B cell (primary cell): ENCODE results near the gene KIR2DL1. TPM values are rescaled to one million over a fixed set of nuclear protein-coding genes. Genes with fewer than 3 reads are reported as not detected.
"Not testable (repeated sequence)": the region's sequence is repeated elsewhere in the genome, so short reads cannot be mapped to it uniquely, and the experiment has no call there.

Experiments
- ATAC-seq: fragments of 200-7000 bp; cut with Tn5 transposase; one replicate; pipeline ENCODE4 v1.10.0; 2021; ENCODE audit warnings: low read depth, mild to moderate bottlenecking, moderate number of reproducible peaks, moderate library complexity
- CTCF ChIA-PET: fragments of 350-600 bp; sonication (Branson Sonifier 250); formaldehyde crosslinking; loops from one replicate; lab custom pipeline; 2021; ENCODE audit warnings: antibody characterized with exemption, inconsistent platforms; lab: Charles Lee
- POLR2A ChIA-PET: fragments of 350-600 bp; sonication (Branson Sonifier 250); formaldehyde crosslinking; loops from one replicate; lab custom pipeline; 2021; ENCODE audit warnings: antibody characterized with exemption; lab: Charles Lee
- DNase-seq: peaks from one replicate; pipeline ENCODE4 v3.0.0; 2013
- H2AFZ ChIP-seq: 2 replicates; pipeline ENCODE4 v1.6.1; 2012; ENCODE audit warnings: mild to moderate bottlenecking, low read depth, low read length; ENCODE audit not compliant: insufficient read depth, poor library complexity, severe bottlenecking
- H3K27ac ChIP-seq, 2 donors: 1 replicate in 1 of 2; 2 replicates in 1 of 2; pipeline ENCODE4 v1.5.1; 2012 to 2013; ENCODE audit warnings: low read length in 2 of 2, mild to moderate bottlenecking in 2 of 2, moderate library complexity in 1 of 2
- H3K27me3 ChIP-seq, 4 experiments: fragments of 200-600 bp in 1 of 4; sonication (generic) in 1 of 4; replicated peaks in 1 of 4; 1 replicate in 2 of 4; 2 replicates in 2 of 4; pipeline versions ENCODE4 v1.6.1 to v1.7.0; 2013 to 2016; ENCODE audit warnings: low read length in 3 of 4, mild to moderate bottlenecking in 2 of 4, mixed read lengths in 1 of 4, moderate library complexity in 1 of 4; ENCODE audit not compliant: insufficient read depth in 4 of 4, control insufficient read depth in 3 of 4; ENCODE audit errors: control extremely low read depth in 1 of 4
- H3K36me3 ChIP-seq, 2 experiments: replicated peaks in 1 of 2; 1 replicate in 1 of 2; 2 replicates in 1 of 2; pipeline versions ENCODE4 v1.6.1 to v1.7.1; 2013; ENCODE audit warnings: low read length in 1 of 2; ENCODE audit not compliant: insufficient read depth in 2 of 2, control insufficient read depth in 1 of 2; ENCODE audit errors: control extremely low read depth in 1 of 2, extremely low read depth in 1 of 2
- H3K4me1 ChIP-seq, 2 donors: fragments of 200-600 bp in 1 of 2; sonication (generic) in 1 of 2; 1 replicate in 1 of 2; 2 replicates in 1 of 2; pipeline versions ENCODE4 v1.5.1 to v1.6.1; 2013 to 2017; ENCODE audit warnings: low read length in 2 of 2; ENCODE audit not compliant: control insufficient read depth in 2 of 2, insufficient read depth in 2 of 2
- H3K4me2 ChIP-seq: replicated peaks from 2 replicates; pipeline ENCODE3; 2012; ENCODE audit warnings: mild to moderate bottlenecking, low read depth, low read length; ENCODE audit not compliant: poor library complexity, severe bottlenecking
- H3K4me3 ChIP-seq, 5 experiments: fragments of 200-600 bp in 1 of 5; sonication (generic) in 1 of 5; 1 replicate in 3 of 5; 2 replicates in 2 of 5; pipeline versions ENCODE4 v1.5.1 to v1.7.0; 2011 to 2016; ENCODE audit warnings: low read length in 4 of 5, mild to moderate bottlenecking in 4 of 5, low read depth in 2 of 5, control low read depth in 1 of 5, moderate library complexity in 1 of 5; ENCODE audit not compliant: insufficient read depth in 1 of 5; ENCODE audit errors: control extremely low read depth in 1 of 5, extremely low read depth in 1 of 5
- H3K79me2 ChIP-seq: fragments of 200-600 bp; sonication (generic); one replicate; pipeline ENCODE4 v1.6.0; 2016; ENCODE audit warnings: low read length; ENCODE audit not compliant: control insufficient read depth, insufficient read depth
- H3K9ac ChIP-seq: fragments of 200-600 bp; sonication (generic); 2 replicates; pipeline ENCODE4 v1.6.1; 2017; ENCODE audit warnings: mild to moderate bottlenecking, low read length, moderate library complexity
- H3K9me3 ChIP-seq, 3 donors: one replicate each; pipeline versions ENCODE4 v1.6.1 to v1.7.1; 2013; ENCODE audit warnings: low read length in 2 of 3; ENCODE audit not compliant: control insufficient read depth in 2 of 3, insufficient read depth in 1 of 3; ENCODE audit errors: control extremely low read depth in 1 of 3
- H4K20me1 ChIP-seq: 2 replicates; pipeline ENCODE4 v1.6.0; 2012; ENCODE audit warnings: mild to moderate bottlenecking, low read length; ENCODE audit not compliant: insufficient read depth, control insufficient read depth, poor library complexity, severe bottlenecking
- H3K27ac Mint-ChIP-seq: one replicate; pipeline ENCODE4 v1.8.0; 2021; ENCODE audit warnings: mixed read lengths
- H3K27me3 Mint-ChIP-seq: one replicate; pipeline ENCODE4 v1.8.0; 2021; ENCODE audit warnings: mixed read lengths
- H3K4me1 Mint-ChIP-seq: one replicate; pipeline ENCODE4 v1.8.0; 2021; ENCODE audit warnings: mixed read lengths
- H3K4me3 Mint-ChIP-seq: one replicate; pipeline ENCODE4 v1.8.0; 2021; ENCODE audit warnings: mixed read lengths
- H3K9me3 Mint-ChIP-seq: one replicate; pipeline ENCODE4 v1.8.0; 2022; ENCODE audit warnings: mixed read lengths; ENCODE audit not compliant: insufficient read depth
- EZH2 ChIP-seq: IDR thresholded peaks from 2 replicates; pipeline ENCODE4 v1.6.1; 2012; ENCODE audit warnings: borderline replicate concordance, low read depth, mild to moderate bottlenecking, moderate library complexity, low read length; ENCODE audit not compliant: insufficient read depth, poor library complexity, severe bottlenecking
- WGBS: methylation state at CpG from one replicate; pipeline ENCODE4 v1.1.5; 2013; ENCODE audit warnings: missing lambda C conversion rate; ENCODE audit not compliant: insufficient coverage; 5-methylcytosine and 5-hydroxymethylcytosine counted together
- intact Hi-C: fragments of 100-400 bp; cut with micrococcal nuclease; formaldehyde crosslinking; loops from one replicate; pipeline ENCODE4 v1.10.0; 2022
- polyA plus RNA-seq: library from polyadenylated mRNA; depleted of rRNA; stranded (reverse); fragments of >200 nt; gene quantifications from 2 replicates; pipeline ENCODE4 v1.2.3, GENCODE V29; 2012
- total RNA-seq, 2 donors: library from RNA; stranded (reverse); fragments of 120-200 nt in 1 of 2; gene quantifications; 1 replicate in 1 of 2; 2 replicates in 1 of 2; pipeline versions ENCODE4 v1.2.3 to v1.2.4, GENCODE V29; 2013 to 2022
- TF ChIP-seq, protein P1 (sequence below): fragments of 200-600 bp; IDR thresholded peaks from one replicate; pipeline ENCODE4 v1.8.0; 2022; ENCODE audit warnings: antibody characterized with exemption, mild to moderate bottlenecking

Gene KIR2DL1
- total and polyA plus RNA-seq, 2 donors (not counting 1 experiment from before 2014, with no cell fraction given), result 0.04 TPM; not detected in 1

DNA sequence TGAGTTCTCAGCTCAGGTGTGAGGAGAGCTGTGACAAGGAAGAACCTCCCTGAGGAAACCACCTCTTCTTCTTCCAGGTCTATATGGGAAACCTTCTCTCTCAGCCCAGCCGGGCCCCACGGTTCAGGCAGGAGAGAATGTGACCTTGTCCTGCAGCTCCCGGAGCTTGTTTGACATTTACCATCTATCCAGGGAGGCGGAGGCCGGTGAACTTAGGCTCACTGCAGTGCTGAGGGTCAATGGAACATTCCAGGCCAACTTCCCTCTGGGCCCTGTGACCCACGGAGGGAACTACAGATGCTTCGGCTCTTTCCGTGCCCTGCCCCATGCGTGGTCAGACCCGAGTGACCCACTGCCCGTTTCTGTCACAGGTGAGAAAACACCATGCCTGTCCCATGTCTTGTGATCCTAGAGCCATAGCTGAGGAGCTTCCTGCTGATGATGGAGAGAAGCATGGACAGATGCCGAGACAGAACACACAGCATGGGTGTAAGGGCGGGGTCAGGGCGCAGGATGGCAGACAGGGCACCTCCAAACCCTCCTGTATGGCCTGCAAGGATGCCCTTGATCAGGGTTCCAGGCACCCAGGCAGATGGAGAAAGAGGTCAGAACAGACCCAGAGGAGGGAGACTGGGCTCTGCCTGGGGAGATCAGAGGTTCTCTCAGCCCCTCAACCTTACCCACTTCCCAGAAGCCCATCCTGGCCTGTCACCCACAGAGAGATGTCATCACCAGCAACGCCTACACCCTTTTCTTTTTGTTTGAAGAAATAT lies 40.0 kb upstream of the KIR2DL1 start:
- H3K4me1 Mint-ChIP-seq, result no peaks in the 10 kb centered on the region
- no peak overlapping the region for H3K4me3 Mint-ChIP-seq
- Histone ChIP-seq H3K79me2 (no peaks in the 10 kb centered on the region), H3K36me3 (no peaks in the 10 kb centered on the region), H2AFZ (no peak overlapping the region), H3K9me3 (peaks cover 0 to 10% (median 0%) of the 10 kb centered on the region in 3 donors), H3K4me2 (no peak overlapping the region), H3K27ac (no peak overlapping the region), H4K20me1 (no peaks in the 10 kb centered on the region), H3K9ac (no peak overlapping the region), H3K4me3 (no peak overlapping the region), H3K27me3 (no peaks in the 10 kb centered on the region), H3K4me1 (no peaks in the 10 kb centered on the region)
- CTCF ChIA-PET, result no interaction called here
- DNase-seq (no peak), ATAC-seq (no peak)
- TF ChIP-seq, protein P1, sequence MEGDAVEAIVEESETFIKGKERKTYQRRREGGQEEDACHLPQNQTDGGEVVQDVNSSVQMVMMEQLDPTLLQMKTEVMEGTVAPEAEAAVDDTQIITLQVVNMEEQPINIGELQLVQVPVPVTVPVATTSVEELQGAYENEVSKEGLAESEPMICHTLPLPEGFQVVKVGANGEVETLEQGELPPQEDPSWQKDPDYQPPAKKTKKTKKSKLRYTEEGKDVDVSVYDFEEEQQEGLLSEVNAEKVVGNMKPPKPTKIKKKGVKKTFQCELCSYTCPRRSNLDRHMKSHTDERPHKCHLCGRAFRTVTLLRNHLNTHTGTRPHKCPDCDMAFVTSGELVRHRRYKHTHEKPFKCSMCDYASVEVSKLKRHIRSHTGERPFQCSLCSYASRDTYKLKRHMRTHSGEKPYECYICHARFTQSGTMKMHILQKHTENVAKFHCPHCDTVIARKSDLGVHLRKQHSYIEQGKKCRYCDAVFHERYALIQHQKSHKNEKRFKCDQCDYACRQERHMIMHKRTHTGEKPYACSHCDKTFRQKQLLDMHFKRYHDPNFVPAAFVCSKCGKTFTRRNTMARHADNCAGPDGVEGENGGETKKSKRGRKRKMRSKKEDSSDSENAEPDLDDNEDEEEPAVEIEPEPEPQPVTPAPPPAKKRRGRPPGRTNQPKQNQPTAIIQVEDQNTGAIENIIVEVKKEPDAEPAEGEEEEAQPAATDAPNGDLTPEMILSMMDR, result no peak
- TF ChIP-seq EZH2, result no peak
- H3K27ac Mint-ChIP-seq, result no peak overlapping the region
- POLR2A ChIA-PET, result no interaction called here
- H3K9me3 Mint-ChIP-seq, result no peaks in the 10 kb centered on the region
- H3K27me3 Mint-ChIP-seq, result peaks cover 36% of the 10 kb centered on the region
- WGBS, result 72% methylated on average over 13 of the region's 15 CpGs
- intact Hi-C loops, result no loop called here

DNA sequence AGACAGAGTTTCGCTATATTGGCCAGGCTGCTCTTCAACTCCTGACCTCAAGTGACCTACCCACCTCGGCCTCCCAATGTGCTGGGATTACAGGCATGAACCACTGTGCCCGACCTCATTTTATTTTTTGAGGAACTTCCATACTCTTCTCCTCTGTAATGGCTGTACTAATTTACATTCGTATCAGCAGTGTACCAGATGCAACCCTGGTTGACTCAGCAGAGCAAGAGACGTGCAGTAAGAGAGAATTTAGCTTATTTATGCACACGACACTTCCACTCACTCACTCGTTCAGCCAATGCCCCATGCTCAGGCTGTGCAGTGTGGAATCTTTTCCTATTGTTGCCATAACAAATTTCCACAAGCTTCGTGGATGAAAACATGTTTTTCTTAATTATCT lies 38.4 kb upstream of the KIR2DL1 start:
- POLR2A ChIA-PET, result no interaction called here
- no peak overlapping the region for H3K4me3 ChIP-seq
- intact Hi-C loops, result no loop called here
- no peak overlapping the region for H3K9ac ChIP-seq
- no peak overlapping the region for H3K4me3 Mint-ChIP-seq
- 72% methylated on average over 4 of the region's 8 CpGs for WGBS
- H3K4me1 ChIP-seq, result no peaks in the 10 kb centered on the region
- CTCF ChIA-PET, result no interaction called here
- no peak overlapping the region for H3K4me2 ChIP-seq
- no peaks in the 10 kb centered on the region for H3K4me1 Mint-ChIP-seq
- H3K36me3 ChIP-seq, result no peaks in the 10 kb centered on the region
- TF ChIP-seq EZH2, result no peak
- TF ChIP-seq, protein P1, result no peak
- H3K27me3 Mint-ChIP-seq, result peaks cover 39% of the 10 kb centered on the region
- no peaks in the 10 kb centered on the region for H4K20me1 ChIP-seq
- H3K9me3 ChIP-seq, result peaks cover 0 to 10% (median 0%) of the 10 kb centered on the region in 3 donors
- no peaks in the 10 kb centered on the region for H3K79me2 ChIP-seq
- H3K27me3 ChIP-seq, result no peaks in the 10 kb centered on the region
- no peaks in the 10 kb centered on the region for H3K9me3 Mint-ChIP-seq
- H2AFZ ChIP-seq, result no peak overlapping the region
- ATAC-seq (no peak), DNase-seq (no peak)
- no peak overlapping the region for H3K27ac Mint-ChIP-seq
- no peak overlapping the region for H3K27ac ChIP-seq

DNA sequence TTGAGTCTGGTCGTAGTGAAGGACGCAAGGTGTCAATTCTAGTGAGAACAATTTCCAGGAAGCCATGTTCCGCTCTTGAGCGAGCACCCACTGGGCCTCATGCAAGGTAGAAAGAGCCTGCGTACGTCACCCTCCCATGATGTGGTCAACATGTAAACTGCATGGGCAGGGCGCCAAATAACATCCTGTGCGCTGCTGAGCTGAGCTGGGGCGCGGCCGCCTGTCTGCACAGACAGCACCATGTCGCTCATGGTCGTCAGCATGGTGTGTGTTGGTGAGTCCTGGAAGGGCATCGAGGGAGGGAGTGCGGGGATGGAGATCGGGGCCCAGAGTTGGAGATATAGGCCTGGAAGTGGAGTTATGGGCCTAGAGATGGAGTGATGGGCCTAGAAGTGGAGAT lies 31.3 kb upstream of the KIR2DL1 start, which contains the start of gene KIR2DL3:
TSS of gene KIR2DL3 (plus strand) at position 208 of the 400 bp plus-strand sequence. CDS start at position 241, 33 bp downstream.
- H3K4me2 ChIP-seq, H3K9ac ChIP-seq, H3K4me1 Mint-ChIP-seq, H2AFZ ChIP-seq, H3K4me3 ChIP-seq, H3K27me3 ChIP-seq, POLR2A ChIA-PET, H3K79me2 ChIP-seq, H4K20me1 ChIP-seq, ATAC-seq, H3K9me3 ChIP-seq, H3K4me1 ChIP-seq, CTCF ChIA-PET, H3K9me3 Mint-ChIP-seq, H3K36me3 ChIP-seq, H3K27ac Mint-ChIP-seq, H3K4me3 Mint-ChIP-seq, DNase-seq, H3K27ac ChIP-seq: not testable (repeated sequence)
- peaks cover 29% of the 10 kb centered on the region for H3K27me3 Mint-ChIP-seq
- WGBS, result 93% methylated on average over 9 of the region's 16 CpGs
- intact Hi-C loops, result loop anchor here (2.0 kb wide), 1 partner anchor 110 kb away; no protein-coding TSS in a partner anchor
